GM19351 (cell line): ENCODE data around the gene GNAQ.

Experiments used
- ATAC-seq: cut with Tn5 transposase; IDR thresholded peaks from one replicate; pipeline ENCODE4 v1.9.1; 2021; ENCODE audit warnings: mild to moderate bottlenecking, moderate library complexity; ENCODE audit not compliant: unreplicated experiment

The GNAQ gene

DNA sequence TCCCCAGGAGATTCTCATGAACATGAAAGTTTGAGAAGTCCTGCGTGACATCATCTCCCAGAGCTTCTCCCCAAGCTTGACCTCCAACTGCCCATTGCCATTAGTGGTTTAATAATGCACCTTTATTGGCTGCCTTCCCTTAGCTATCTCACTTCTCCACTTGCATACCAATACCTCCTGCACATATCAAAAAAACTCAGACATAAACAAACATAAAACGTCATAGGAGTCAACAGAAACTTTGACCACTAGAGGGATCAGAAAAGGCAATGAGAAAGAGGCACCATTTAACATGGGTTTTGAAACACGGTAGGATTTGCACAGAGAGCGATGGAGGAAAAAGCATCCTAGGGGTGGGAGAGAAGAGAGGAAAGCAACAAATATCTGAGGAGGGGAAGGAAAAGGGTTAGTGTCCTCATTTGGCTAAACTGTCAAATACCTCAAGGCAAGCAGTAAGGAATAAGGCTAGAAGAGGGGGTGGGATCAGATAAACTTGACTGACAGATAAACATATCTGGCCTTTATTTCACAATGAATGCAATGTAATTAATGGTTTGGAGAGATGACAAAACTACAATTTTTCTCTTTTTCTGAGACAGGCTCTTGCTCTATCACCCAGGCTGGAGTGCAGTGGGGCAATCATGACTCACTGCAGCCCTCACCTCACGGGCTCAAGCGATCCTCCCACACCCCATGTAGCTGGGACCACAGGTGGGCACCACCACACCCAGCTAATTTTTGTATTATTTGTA is 27.0 kb downstream of the GNAQ start:
- peak; percentile 65 for ATAC-seq

- no peak for ATAC-seq
Measured at GRCh38 chr9:78003730-78004129, 27.9 kb downstream of the GNAQ start.

GRCh38 chr9:78001946-78002731 is 29.5 kb downstream of the GNAQ start:
- ATAC-seq = no peak

DNA sequence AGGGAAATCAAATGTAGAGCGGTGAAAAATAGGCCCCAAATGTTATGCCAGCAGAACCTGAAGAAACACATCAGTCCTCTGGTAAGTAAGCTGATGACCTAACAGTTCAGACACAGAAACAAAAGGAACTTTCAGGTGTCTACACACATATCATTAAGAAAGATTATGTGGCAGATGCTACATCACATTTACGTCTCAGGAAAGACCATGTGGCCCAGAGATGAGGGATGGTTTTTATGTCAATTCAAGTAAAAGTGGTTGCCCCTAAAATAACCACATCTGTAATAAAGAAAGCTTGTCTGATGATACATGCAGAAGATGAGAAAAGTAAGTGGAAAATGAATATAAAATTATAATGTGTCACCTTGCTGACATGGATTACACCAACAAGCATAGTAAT is 31.4 kb downstream of the GNAQ start:
- no peak for ATAC-seq

DNA sequence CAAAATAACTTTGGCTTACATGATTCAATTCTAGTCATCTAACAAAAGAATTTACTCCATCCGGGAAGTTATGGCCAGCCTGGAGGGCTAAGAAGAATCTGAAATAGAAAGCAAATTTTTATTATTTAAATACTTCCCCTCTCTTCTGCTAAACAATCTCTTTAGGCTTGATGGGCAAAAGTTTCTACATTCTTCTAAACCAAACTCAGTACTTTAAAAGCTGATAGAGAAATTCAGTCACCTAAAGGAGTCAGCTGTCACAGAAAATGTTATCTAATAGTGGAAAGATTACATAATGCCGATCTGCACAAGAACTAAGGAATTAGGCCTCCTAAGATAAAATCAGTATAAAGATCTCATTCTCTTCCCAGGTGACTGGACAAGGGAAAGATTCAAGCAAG is 32.4 kb downstream of the GNAQ start:
- no peak for ATAC-seq

- no peak for ATAC-seq
Measured at GRCh38 chr9:77997611-77998284, 33.9 kb downstream of the GNAQ start.

GRCh38 chr9:77996696-77997095 is 34.9 kb downstream of the GNAQ start:
- no peak for ATAC-seq

DNA sequence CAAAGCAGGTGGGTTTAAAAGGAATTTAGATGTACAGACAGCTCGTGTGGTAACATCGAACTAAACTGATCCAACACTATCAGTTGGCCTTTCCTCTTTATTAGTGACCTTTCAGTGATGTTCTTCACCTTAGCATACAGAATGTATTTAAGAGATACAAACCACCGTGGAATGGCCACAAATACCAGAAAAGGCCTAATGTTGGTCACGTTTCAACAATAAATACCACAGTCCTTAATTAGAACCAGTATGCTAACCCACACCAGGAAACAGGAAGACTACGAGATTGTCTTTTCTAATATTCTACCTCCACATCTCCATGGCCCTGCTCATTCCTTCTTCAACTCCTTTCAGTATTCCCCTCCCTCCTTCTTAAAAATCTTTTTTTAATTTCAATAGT is 40.4 kb downstream of the GNAQ start:
- no peak for ATAC-seq

GRCh38 chr9:77989909-77990308 is 41.7 kb downstream of the GNAQ start:
- ATAC-seq = no peak

GRCh38 chr9:77989458-77989857 is 42.2 kb downstream of the GNAQ start:
- ATAC-seq = no peak

- no peak for ATAC-seq
Measured at GRCh38 chr9:77988630-77989029, 43.0 kb downstream of the GNAQ start.

- ATAC-seq = no peak
Measured at GRCh38 chr9:77987880-77988525, 43.6 kb downstream of the GNAQ start.

DNA sequence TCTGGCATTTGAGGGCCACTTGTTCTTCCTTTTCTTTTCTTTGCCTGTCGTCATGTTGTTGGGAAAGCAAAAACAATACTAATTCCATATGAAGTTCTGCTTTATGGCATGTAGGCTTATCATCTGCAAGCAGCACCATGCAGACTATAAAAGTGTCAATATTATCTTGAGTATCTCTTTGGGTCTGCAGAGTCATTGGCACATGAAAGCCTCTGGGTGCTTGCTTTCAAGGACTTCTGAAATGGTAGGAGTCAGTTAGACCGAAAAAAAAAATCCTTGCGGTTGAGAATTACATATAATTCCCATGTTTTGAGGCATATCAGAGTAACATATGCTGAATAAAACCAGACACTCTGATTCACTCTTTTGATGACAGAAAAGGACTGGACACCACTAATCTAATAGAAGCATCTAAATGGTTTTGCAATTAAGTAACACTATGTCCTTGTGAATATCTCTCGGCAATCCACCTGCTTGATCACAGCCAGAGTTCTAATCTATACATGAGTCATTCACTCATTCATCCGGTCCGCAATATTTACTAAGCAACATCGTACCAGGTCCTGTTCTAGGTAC is 44.4 kb downstream of the GNAQ start:
- no peak for ATAC-seq

GRCh38 chr9:77985996-77986395 is 45.6 kb downstream of the GNAQ start:
- no peak for ATAC-seq

DNA sequence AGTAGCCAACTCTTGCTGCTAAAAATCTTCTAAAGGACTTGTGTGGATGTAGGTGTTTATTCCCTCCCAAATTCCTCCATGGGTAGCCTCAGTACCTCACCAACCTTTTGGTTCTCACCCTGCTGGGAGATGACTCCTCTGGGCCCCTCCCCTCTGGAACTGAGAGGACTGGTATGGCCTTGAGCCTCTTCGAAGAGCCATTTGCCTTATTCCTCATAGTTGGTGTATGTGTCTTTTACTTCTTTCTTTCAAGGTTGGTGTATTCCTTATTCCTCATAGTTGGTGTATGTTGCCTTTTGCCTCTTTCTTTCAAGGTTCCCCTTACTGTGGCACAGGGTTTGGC is 48.3 kb downstream of the GNAQ start:
- no peak for ATAC-seq

- ATAC-seq = no peak
Measured at GRCh38 chr9:77982581-77983319, 48.9 kb downstream of the GNAQ start.

GRCh38 chr9:77981907-77982306 is 49.7 kb downstream of the GNAQ start:
- ATAC-seq = no peak

GRCh38 chr9:77981332-77981731 is 50.3 kb downstream of the GNAQ start:
- peak; percentile 62 for ATAC-seq

DNA sequence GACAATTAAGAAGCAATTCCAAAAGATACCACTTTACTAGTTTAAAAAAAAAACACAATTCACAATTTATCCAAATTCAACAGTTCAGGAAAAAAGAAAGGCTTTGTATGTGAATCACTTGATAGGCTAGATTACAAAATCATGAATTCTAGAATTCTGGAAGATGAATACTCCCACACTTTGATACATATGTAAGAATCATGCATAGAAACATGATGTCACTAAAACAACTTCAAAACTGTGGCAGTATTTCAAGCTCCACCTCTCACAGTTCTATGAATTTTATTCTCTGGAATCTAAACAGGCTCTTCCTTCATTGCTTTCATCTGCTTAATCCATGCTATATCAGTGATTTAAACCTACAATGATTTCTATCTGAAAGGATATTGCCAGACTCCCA is 51.0 kb downstream of the GNAQ start:
- ATAC-seq = no peak

GRCh38 chr9:77978086-77978781 is 53.4 kb downstream of the GNAQ start:
- ATAC-seq = peak; percentile 44
